Sigmoid colon (tissue), 4 donors: ENCODE measurements around the gene TMEM196.

Experiments used
- CTCF ChIP-seq, 4 experiments: fragments of 450-650 bp in 3 of 4; fragments of 200-600 bp in 1 of 4; IDR thresholded peaks; one replicate each; pipeline ENCODE4 v1.5.1; 2016 to 2019; ENCODE audit warnings: antibody characterized with exemption in 4 of 4, mild to moderate bottlenecking in 3 of 4, moderate library complexity in 2 of 4
- EP300 ChIP-seq, 4 donors: sonication (generic); formaldehyde crosslinking; IDR thresholded peaks; one replicate each; pipeline ENCODE4 v1.6.1; 2017; ENCODE audit warnings: antibody characterized with exemption in 4 of 4
- POLR2AphosphoS5 ChIP-seq, 4 donors: sonication (generic); formaldehyde crosslinking; IDR thresholded peaks; one replicate each; pipeline ENCODE4 v1.6.1; 2017; ENCODE audit warnings: antibody characterized with exemption in 4 of 4

GRCh38 chr7:19700936-19701335 is 72.5 kb downstream of the TMEM196 start:
- TF ChIP-seq CTCF (IDR thresholded peaks at IDR 0.05) = no peak
- TF ChIP-seq EP300 (IDR thresholded peaks at IDR 0.05) = no peak
- TF ChIP-seq POLR2AphosphoS5 (IDR thresholded peaks at IDR 0.05) = no peak
